Cardiac fibroblast (primary cell): Measurements from ENCODE around the gene TTC39B.

Experiments used
- DNase-seq, 2 donors: peaks; one replicate each; pipeline versions ENCODE4 v3.0.0 to v3.0.0-alpha.2; 2010; ENCODE audit warnings: low read depth in 2 of 2
- H3K4me3 ChIP-seq, 2 donors: replicated peaks in 1 of 2; 1 replicate in 1 of 2; 2 replicates in 1 of 2; pipeline ENCODE4 v1.5.1; 2011; ENCODE audit warnings: low read depth in 2 of 2, low read length in 2 of 2, mild to moderate bottlenecking in 2 of 2, moderate library complexity in 1 of 2
- CTCF ChIP-seq: IDR thresholded peaks from one replicate; pipeline ENCODE4 v1.5.1; 2011; ENCODE audit warnings: low read depth, mild to moderate bottlenecking, low read length, inconsistent platforms

Gene TTC39B

DNA sequence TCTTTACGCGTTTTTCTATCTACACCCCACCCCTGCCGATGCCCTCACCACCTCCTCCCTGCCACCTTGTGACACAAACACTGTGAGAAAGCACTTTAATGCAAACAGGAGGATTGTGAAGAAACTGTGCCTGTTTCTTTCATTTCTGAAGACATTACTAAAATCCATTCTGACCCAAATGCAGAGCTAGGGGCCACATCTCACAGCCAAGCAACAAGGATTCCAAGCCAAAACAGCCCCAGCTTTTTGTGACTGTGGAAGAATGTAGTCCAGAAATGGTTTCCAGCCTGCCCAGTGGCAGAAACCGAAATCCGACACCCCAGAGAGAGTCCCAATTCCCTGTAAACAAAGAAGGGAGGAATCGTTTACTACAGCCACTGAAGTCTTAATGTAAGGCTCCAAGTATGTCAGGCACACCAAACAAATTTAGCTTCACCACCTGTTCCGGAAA is 190.9 kb downstream of the TTC39B start:
- DNase-seq = no peak
- H3K4me3 ChIP-seq = no peak overlapping the region
- TF ChIP-seq CTCF = no peak

- TF ChIP-seq CTCF = no peak
- no peak for DNase-seq
- H3K4me3 ChIP-seq = no peak overlapping the region
These were observed 191.3 kb downstream of the TTC39B start for GRCh38 chr9:15115702-15116101.

- no peak for DNase-seq
- no peak for TF ChIP-seq CTCF
These were observed 192.0 kb downstream of the TTC39B start for GRCh38 chr9:15115041-15115440.

More at GRCh38 chr9:15115041-15115440, 192.0 kb downstream of the TTC39B start:
- H3K4me3 ChIP-seq = no peak overlapping the region
